Large intestine (tissue), 3 donors: ENCODE measurements around the gene NOXA1. TPM values are rescaled to one million over a fixed set of nuclear protein-coding genes. Genes with fewer than 3 reads are reported as not detected.
A peak's percentile ranks its signal among the peaks of the same experiment; 100 is the strongest.

Source experiments
- DNase-seq, 2 donors: peaks; one replicate each; pipeline versions ENCODE4 v3.0.0 to v3.0.0-alpha.2; 2013
- H3K27ac ChIP-seq: one replicate; pipeline ENCODE4 v1.5.1; 2013; ENCODE audit warnings: low read length
- H3K27me3 ChIP-seq: 2 replicates; pipeline ENCODE4 v1.6.1; 2013; ENCODE audit warnings: low read length; ENCODE audit not compliant: control insufficient read depth, insufficient read depth
- H3K36me3 ChIP-seq: 2 replicates; pipeline ENCODE4 v1.6.1; 2013; ENCODE audit warnings: low read length; ENCODE audit not compliant: control insufficient read depth, insufficient read depth
- H3K4me1 ChIP-seq: one replicate; pipeline ENCODE4 v1.6.1; 2013; ENCODE audit warnings: low read length; ENCODE audit not compliant: control insufficient read depth, insufficient read depth
- H3K4me3 ChIP-seq: one replicate; pipeline ENCODE4 v1.5.1; 2013; ENCODE audit warnings: low read length
- H3K9me3 ChIP-seq: one replicate; pipeline ENCODE4 v1.6.1; 2013; ENCODE audit warnings: mild to moderate bottlenecking, low read depth, low read length, moderate library complexity; ENCODE audit not compliant: control insufficient read depth
- WGBS: methylation state at CpG from one replicate; pipeline ENCODE4 v1.1.5; 2013; ENCODE audit warnings: low lambda C conversion rate; ENCODE audit not compliant: insufficient coverage; 5-methylcytosine and 5-hydroxymethylcytosine counted together
- polyA plus RNA-seq: library from polyadenylated mRNA; unstranded; fragments of 120-200 nt; gene quantifications from one replicate; pipeline ENCODE4 v1.2.1, GENCODE V29; 2013

The NOXA1 gene
- polyA plus RNA-seq, 1 donor = 11.8 TPM

DNA sequence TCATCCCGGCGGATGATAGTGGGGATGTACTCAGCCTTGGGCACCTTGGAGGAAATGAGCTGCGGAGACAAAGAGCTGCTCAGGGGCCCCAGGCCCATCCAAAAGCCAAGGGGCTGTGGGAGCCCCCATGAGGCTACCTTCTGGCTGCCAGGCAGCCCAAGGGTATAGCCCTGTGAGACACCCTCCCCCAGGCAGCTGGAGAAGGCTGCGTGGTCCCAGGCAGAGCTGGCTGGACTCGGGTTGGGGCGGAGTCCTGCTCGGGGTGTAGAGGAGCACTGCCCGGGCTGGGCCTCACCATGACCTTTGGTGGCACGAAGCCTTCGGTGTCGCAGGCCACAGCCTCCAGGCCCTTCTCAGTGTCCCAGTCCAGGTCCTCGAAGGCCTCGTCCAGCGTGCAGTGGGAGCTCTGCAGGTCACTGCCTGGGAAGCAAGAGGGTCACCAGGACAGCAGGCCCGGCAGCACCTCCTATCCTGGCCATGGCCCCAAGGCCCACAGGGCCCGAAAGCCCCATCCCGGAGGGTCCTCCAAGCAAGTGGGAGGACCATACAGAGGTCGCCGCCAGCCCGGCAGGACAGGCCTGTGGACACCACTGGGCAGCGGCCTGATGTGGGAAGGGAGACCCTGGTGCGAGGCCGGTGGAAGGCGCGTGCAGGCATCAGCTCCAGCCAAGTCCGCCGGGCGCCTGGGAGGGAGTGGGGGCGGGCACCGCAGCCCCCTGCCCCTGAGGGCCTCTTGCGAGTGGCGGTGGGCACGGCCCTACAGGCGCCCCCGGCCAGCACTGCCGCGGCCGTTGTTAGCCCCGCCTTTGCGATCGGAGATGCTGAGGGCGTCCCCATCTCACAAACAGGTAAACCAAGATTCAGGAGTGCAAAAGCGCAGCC, 29.8 kb downstream of the NOXA1 start:
- WGBS = no CpG with 5 or more reads among the region's 43 CpGs
- Histone ChIP-seq H3K4me1 (peaks cover 16% of the 10 kb centered on the region), H3K27ac (no peak overlapping the region), H3K4me3 (peak overlapping the region; percentile 37), H3K9me3 (peaks cover 8% of the 10 kb centered on the region), H3K27me3 (no peaks in the 10 kb centered on the region), H3K36me3 (peaks cover 28% of the 10 kb centered on the region)
- no peak for DNase-seq

- H3K4me1 ChIP-seq = peaks cover 22% of the 10 kb centered on the region
- H3K36me3 ChIP-seq = peaks cover 28% of the 10 kb centered on the region
- peak overlapping the region; percentile 37 for H3K4me3 ChIP-seq
- peak; percentile 75 to 81 for DNase-seq
- H3K27me3 ChIP-seq = no peaks in the 10 kb centered on the region
- H3K27ac ChIP-seq = no peak overlapping the region
- peaks cover 8% of the 10 kb centered on the region for H3K9me3 ChIP-seq
- WGBS = no CpG with 5 or more reads among the region's 25 CpGs
Measured at GRCh38 chr9:137453643-137454081, 30.5 kb downstream of the NOXA1 start.

GRCh38 chr9:137454145-137454596, 31.0 kb downstream of the NOXA1 start:
- peak overlapping the region; percentile 85 for H3K27ac ChIP-seq
- H3K27me3 ChIP-seq = no peaks in the 10 kb centered on the region
- H3K9me3 ChIP-seq = peaks cover 8% of the 10 kb centered on the region
- H3K4me1 ChIP-seq = peaks cover 22% of the 10 kb centered on the region
- H3K4me3 ChIP-seq = peak overlapping the region; percentile 68
- DNase-seq = peak in 1 of 2 donors; percentile 73
- WGBS = no CpG with 5 or more reads among the region's 24 CpGs
- peaks cover 26% of the 10 kb centered on the region for H3K36me3 ChIP-seq

DNA sequence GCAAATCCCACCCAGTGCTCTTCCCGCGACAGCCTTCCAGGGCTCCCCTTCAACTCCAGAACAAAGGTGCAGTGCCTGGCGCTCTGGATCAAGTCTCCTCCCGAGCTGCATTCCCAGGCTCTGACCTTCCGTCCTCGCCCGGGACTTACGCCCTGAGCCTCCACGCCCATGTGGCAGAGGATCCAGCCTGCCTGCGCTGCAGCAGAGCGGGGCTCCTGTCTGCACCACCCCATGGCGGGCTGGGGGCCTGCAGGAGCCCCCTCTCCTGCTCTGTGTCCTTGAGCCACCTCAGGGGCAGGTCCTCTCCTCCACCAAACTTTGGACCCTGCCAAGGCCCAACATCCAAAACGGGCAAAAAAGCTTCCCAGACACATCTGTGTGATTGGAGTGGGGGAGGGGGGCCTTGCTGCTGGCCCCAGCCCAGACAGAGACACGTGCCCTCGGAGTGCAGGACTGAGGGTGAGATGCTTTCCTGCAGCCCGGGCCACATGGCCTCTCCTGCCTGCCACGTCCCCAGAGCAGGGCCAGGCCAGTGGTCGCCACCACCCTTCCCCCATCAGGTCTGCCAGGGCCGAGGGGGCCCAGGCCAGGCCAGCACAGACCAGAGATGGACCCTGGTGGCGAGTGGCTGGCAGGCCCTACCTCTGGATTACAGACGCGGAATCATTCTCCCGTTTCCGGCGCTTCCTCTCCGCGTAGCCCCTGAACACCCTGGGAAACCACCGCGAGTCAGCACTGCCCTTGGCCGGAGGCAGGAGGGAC, 31.6 kb downstream of the NOXA1 start:
- peaks cover 26% of the 10 kb centered on the region for H3K4me1 ChIP-seq

GRCh38 chr9:137455359-137455991, 32.3 kb downstream of the NOXA1 start:
- Histone ChIP-seq H3K36me3 (peaks cover 21% of the 10 kb centered on the region), H3K4me1 (peaks cover 31% of the 10 kb centered on the region), H3K9me3 (peaks cover 8% of the 10 kb centered on the region), H3K4me3 (no peak overlapping the region), H3K27ac (no peak overlapping the region), H3K27me3 (no peaks in the 10 kb centered on the region)
- no peak for DNase-seq
- no CpG with 5 or more reads among the region's 18 CpGs for WGBS

More for the DNA sequence above, 31.6 kb downstream of the NOXA1 start:
- Histone ChIP-seq H3K36me3 (peaks cover 21% of the 10 kb centered on the region), H3K27ac (peak overlapping the region; percentile 85), H3K27me3 (no peaks in the 10 kb centered on the region), H3K9me3 (peaks cover 8% of the 10 kb centered on the region), H3K4me3 (peak overlapping the region; percentile 68)
- DNase-seq = peak; percentile 66 to 78
- no CpG with 5 or more reads among the region's 30 CpGs for WGBS

DNA sequence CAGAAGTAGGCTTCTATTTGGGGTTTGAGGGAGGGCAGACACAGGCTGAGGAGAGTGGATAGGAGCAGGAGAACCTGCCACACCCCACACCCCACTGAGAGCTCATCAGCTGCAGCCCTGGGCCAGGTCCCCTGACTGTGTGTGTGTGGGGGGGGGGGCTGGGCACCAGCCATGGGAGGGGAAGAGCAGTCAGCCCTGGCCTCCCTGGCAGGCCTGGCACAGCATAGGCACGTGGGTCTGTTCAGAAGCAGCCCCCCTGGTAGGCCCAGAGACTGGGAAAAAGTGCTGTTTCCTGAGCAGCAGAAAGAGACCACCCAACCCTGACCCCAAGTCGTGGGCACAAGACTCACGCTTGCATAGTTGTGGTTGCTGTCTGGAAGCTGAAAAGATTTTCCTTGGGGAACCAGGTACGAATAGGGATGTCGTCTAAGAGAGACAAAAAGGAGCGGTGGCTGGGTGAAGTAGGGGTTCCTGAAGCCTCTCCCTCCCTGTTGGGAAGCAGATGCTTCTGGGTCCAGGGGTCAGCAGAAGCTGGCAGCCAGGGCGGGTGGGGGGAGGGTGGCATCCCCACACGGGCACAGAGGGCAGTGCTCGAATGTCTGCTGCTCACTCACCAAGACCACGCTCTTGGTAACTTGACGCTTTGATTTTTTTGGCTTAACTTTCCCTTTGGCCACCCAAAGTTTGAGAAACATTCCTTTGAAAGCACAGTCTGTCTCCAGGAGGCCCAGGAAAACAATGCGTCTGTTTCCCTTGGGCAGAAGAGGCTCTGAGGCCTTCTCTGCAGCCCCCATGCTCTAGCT, 33.1 kb downstream of the NOXA1 start:
- WGBS = no CpG with 5 or more reads among the region's 12 CpGs
- peaks cover 31% of the 10 kb centered on the region for H3K4me1 ChIP-seq
- no peak overlapping the region for H3K4me3 ChIP-seq
- H3K36me3 ChIP-seq = peaks cover 21% of the 10 kb centered on the region
- peaks cover 8% of the 10 kb centered on the region for H3K9me3 ChIP-seq
- H3K27ac ChIP-seq = no peak overlapping the region
- no peaks in the 10 kb centered on the region for H3K27me3 ChIP-seq
- DNase-seq = no peak

- H3K4me3 ChIP-seq = no peak overlapping the region
- H3K27ac ChIP-seq = no peak overlapping the region
- H3K4me1 ChIP-seq = peaks cover 31% of the 10 kb centered on the region
Measured at GRCh38 chr9:137456864-137457405, 33.7 kb downstream of the NOXA1 start.

DNA sequence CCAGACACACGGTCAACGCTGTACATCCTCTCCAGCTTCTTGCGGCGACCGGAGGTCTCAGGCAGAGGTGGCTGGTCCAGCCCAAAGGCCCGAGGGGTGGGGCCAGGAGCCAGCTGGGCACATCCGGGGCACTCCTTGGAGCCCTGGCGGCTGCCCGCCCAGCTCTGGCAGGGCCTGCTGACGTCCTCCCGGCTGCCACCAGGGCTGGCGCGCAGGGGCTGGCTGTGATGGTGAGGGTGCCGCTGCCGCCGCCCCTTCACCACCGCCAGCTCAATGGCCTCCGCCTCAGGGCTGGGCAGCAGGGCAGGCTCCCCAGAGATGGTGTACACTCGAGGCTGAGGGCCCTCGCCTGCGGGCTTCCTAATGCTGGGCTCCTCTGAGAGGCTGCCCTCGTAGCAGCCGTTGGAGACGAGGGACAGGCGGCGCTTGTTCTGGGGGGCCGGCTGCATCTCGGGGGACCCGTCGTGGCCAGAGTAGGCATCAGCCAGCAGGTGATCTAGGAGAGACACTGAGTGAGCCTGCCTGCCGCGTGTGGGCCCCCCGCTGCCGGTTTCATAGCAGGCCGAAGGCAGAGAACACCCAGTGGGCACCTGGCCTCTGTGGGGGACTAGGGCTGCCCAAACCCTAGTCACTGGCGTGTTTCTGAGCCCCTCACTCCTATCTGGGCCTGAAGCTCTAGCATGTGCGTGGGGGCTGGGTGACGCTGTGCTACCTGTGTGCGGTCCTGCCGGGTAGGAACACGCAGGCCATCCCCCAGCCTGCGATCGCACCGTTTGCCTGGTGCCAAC, 34.4 kb downstream of the NOXA1 start:
- H3K4me3 ChIP-seq = no peak overlapping the region
- peaks cover 19% of the 10 kb centered on the region for H3K36me3 ChIP-seq
- no CpG with 5 or more reads among the region's 44 CpGs for WGBS
- H3K4me1 ChIP-seq = peaks cover 31% of the 10 kb centered on the region
- peaks cover 10% of the 10 kb centered on the region for H3K27me3 ChIP-seq
- no peak for DNase-seq
- H3K27ac ChIP-seq = no peak overlapping the region
- peaks cover 18% of the 10 kb centered on the region for H3K9me3 ChIP-seq

More at GRCh38 chr9:137456864-137457405, 33.7 kb downstream of the NOXA1 start:
- H3K36me3 ChIP-seq = peaks cover 21% of the 10 kb centered on the region
- H3K27me3 ChIP-seq = peaks cover 6% of the 10 kb centered on the region
- no peak for DNase-seq
- H3K9me3 ChIP-seq = peaks cover 12% of the 10 kb centered on the region
- no CpG with 5 or more reads among the region's 10 CpGs for WGBS
